ENCODE results near the gene PPM1F.
"Not testable (repeated sequence)": the region's sequence is repeated elsewhere in the genome, so short reads cannot be mapped to it uniquely, and the experiment has no call there.

PPM1F gene

GRCh38 chr22:21919526-21920307 is 32.9 kb downstream of the PPM1F start:
- no peak for DNase-seq (ENCODE audit: low spot score)

- DNase-seq (ENCODE audit: low spot score), result no peak
These were observed 34.0 kb downstream of the PPM1F start for GRCh38 chr22:21918466-21919185.

- no peak for DNase-seq (ENCODE audit: low spot score)
These were observed 34.7 kb downstream of the PPM1F start for GRCh38 chr22:21917959-21918261.

- no peak for DNase-seq (ENCODE audit: low spot score)
These were observed 35.3 kb downstream of the PPM1F start for GRCh38 chr22:21917181-21917958.

- no peak for DNase-seq (ENCODE audit: low spot score)
These were observed 36.2 kb downstream of the PPM1F start for GRCh38 chr22:21916309-21916918.

GRCh38 chr22:21915624-21916308 is 36.9 kb downstream of the PPM1F start:
- no peak for DNase-seq (ENCODE audit: low spot score)

- DNase-seq (ENCODE audit: low spot score), result not testable (repeated sequence)
These were observed 38.5 kb downstream of the PPM1F start for GRCh38 chr22:21914033-21914642.

GRCh38 chr22:21910367-21910766 is 42.3 kb downstream of the PPM1F start:
- DNase-seq (ENCODE audit: low spot score), result not testable (repeated sequence)

- no peak for DNase-seq (ENCODE audit: low spot score)
These were observed 42.8 kb downstream of the PPM1F start for GRCh38 chr22:21909871-21910270.

- DNase-seq (ENCODE audit: low spot score), result no peak
These were observed 44.8 kb downstream of the PPM1F start for GRCh38 chr22:21907638-21908522.

- not testable (repeated sequence) for DNase-seq (ENCODE audit: low spot score)
These were observed 47.4 kb downstream of the PPM1F start for GRCh38 chr22:21905234-21905633.

- no peak for DNase-seq (ENCODE audit: low spot score)
These were observed 48.3 kb downstream of the PPM1F start for GRCh38 chr22:21904250-21904789.

- no peak for DNase-seq (ENCODE audit: low spot score)
These were observed 49.4 kb downstream of the PPM1F start for GRCh38 chr22:21903283-21903682.

GRCh38 chr22:21902296-21903087 is 50.2 kb downstream of the PPM1F start:
- DNase-seq (ENCODE audit: low spot score), result no peak

- DNase-seq (ENCODE audit: low spot score), result no peak
These were observed 54.2 kb downstream of the PPM1F start for GRCh38 chr22:21898354-21898896.

GRCh38 chr22:21896951-21897513 is 55.6 kb downstream of the PPM1F start:
- no peak for DNase-seq (ENCODE audit: low spot score)

GRCh38 chr22:21896275-21896674 is 56.4 kb downstream of the PPM1F start:
- DNase-seq (ENCODE audit: low spot score), result not testable (repeated sequence)

- no peak for DNase-seq (ENCODE audit: low spot score)
These were observed 57.8 kb downstream of the PPM1F start for GRCh38 chr22:21894799-21895198.

All from CD4-positive, alpha-beta T cell treated with Interleukin-6 at 100 ng/mL for 8 hours (primary cell).